PC-3 (cell line): Measurements from ENCODE around the gene ZNF512B. TPM values are rescaled to one million over a fixed set of nuclear protein-coding genes. Genes with fewer than 3 reads are reported as not detected.

Source experiments
- ATAC-seq: fragments of 200-7000 bp; cut with Tn5 transposase; 2 replicates; pipeline ENCODE4 v1.9.1; 2020; ENCODE audit warnings: mild to moderate bottlenecking, moderate library complexity
- BruUV-seq: library from RNA; stranded (reverse); fragments of 400-500 nt; replicated peaks from 2 replicates; lab custom pipeline; 2021; lab: Mats Ljungman, UMichigan
- CTCF ChIA-PET: fragments of 300-600 bp; sonication (Branson Sonifier 250); formaldehyde crosslinking; loops from one replicate; lab custom pipeline; 2022; ENCODE audit warnings: antibody characterized with exemption; lab: Charles Lee
- POLR2A ChIA-PET: fragments of 300-600 bp; sonication (Branson Sonifier 250); formaldehyde crosslinking; loops from one replicate; lab custom pipeline; 2022; ENCODE audit warnings: antibody characterized with exemption; ENCODE audit not compliant: unreplicated experiment; lab: Charles Lee
- DNase-seq: peaks from one replicate; pipeline ENCODE4 v3.0.0-alpha.2; 2015
- H2AFZ ChIP-seq: fragments of 300-600 bp; sonication (generic); 2 replicates; pipeline ENCODE4 v1.6.0; 2016; ENCODE audit warnings: antibody characterized with exemption, low read length
- H3F3A ChIP-seq: fragments of 300-600 bp; sonication (generic); one replicate; pipeline ENCODE4 v1.6.0; 2017; ENCODE audit warnings: antibody characterized with exemption, low read length, control low read depth, mild to moderate bottlenecking; ENCODE audit not compliant: unreplicated experiment
- H3K27ac ChIP-seq: fragments of 300-600 bp; sonication (generic); 2 replicates; pipeline ENCODE4 v1.5.1; 2016; ENCODE audit warnings: mild to moderate bottlenecking, low read length
- H3K27me3 ChIP-seq: fragments of 300-600 bp; sonication (generic); 2 replicates; pipeline ENCODE4 v1.6.1; 2016; ENCODE audit warnings: low read length, mixed read lengths
- H3K36me3 ChIP-seq: fragments of 300-600 bp; sonication (generic); 2 replicates; pipeline ENCODE4 v1.6.1; 2016; ENCODE audit warnings: low read depth, mixed run types, low read length, mixed read lengths
- H3K4me1 ChIP-seq: fragments of 300-600 bp; sonication (generic); 2 replicates; pipeline ENCODE4 v1.5.1; 2016; ENCODE audit warnings: low read length; ENCODE audit not compliant: insufficient read depth
- H3K4me2 ChIP-seq: fragments of 300-600 bp; sonication (generic); 2 replicates; pipeline ENCODE4 v1.6.0; 2016; ENCODE audit warnings: low read length
- H3K4me3 ChIP-seq: fragments of 300-600 bp; sonication (generic); 2 replicates; pipeline ENCODE4 v1.5.1; 2016; ENCODE audit warnings: mild to moderate bottlenecking, low read length, mixed read lengths
- H3K79me2 ChIP-seq: fragments of 300-600 bp; sonication (generic); 2 replicates; pipeline ENCODE4 v1.6.1; 2017; ENCODE audit warnings: low read length, mixed read lengths
- H3K9ac ChIP-seq: fragments of 300-600 bp; sonication (generic); 2 replicates; pipeline ENCODE4 v1.6.0; 2016; ENCODE audit warnings: mild to moderate bottlenecking, low read length
- H3K9me2 ChIP-seq: fragments of 300-600 bp; sonication (generic); replicated peaks from 2 replicates; pipeline ENCODE4 v1.6.1; 2016; ENCODE audit warnings: mixed run types, low read length, mixed read lengths
- H3K9me3 ChIP-seq: fragments of 300-600 bp; sonication (generic); 2 replicates; pipeline ENCODE4 v1.6.1; 2016; ENCODE audit warnings: low read length, mixed read lengths
- H4K20me1 ChIP-seq: fragments of 300-600 bp; sonication (generic); 2 replicates; pipeline ENCODE4 v1.6.1; 2016; ENCODE audit warnings: low read length, mixed read lengths
- CTCF ChIP-seq: fragments of 300-600 bp; sonication (generic); conservative IDR thresholded peaks from 2 replicates; pipeline ENCODE4 v1.5.1; 2017; ENCODE audit warnings: antibody characterized with exemption, low read depth, mild to moderate bottlenecking, low read length
- EZH2 ChIP-seq: fragments of 300-600 bp; sonication (generic); IDR thresholded peaks from one replicate; pipeline ENCODE4 v1.6.1; 2017; ENCODE audit warnings: antibody characterized with exemption, mild to moderate bottlenecking, low read length; ENCODE audit not compliant: unreplicated experiment
- EZH2phosphoT487 ChIP-seq: fragments of 300-600 bp; sonication (generic); IDR thresholded peaks from 2 replicates; pipeline ENCODE4 v1.6.1; 2018; ENCODE audit warnings: mild to moderate bottlenecking, antibody characterized with exemption, low read length, borderline replicate concordance
- intact Hi-C: fragments of 100-400 bp; cut with micrococcal nuclease; formaldehyde crosslinking; loops from 2 replicates; pipeline ENCODE4 v1.9.0; 2023
- total RNA-seq: library from RNA; depleted of rRNA; stranded (reverse); fragments of >200 nt; gene quantifications from 2 replicates; pipeline ENCODE4 v1.2.3, GENCODE V29; 2014

ZNF512B gene
- total RNA-seq, 1 experiment from 2014 or later: 18.0 TPM

- H3K79me2 ChIP-seq: no peaks in the 10 kb centered on the region
- H3K27me3 ChIP-seq: no peaks in the 10 kb centered on the region
- peaks cover 17% of the 10 kb centered on the region for H3K4me1 ChIP-seq
- BruUV-seq: no TSS peak
- no peak for ATAC-seq
- TF ChIP-seq EZH2: no peak
- no peak for TF ChIP-seq CTCF
- no peak for TF ChIP-seq EZH2phosphoT487
- H3K27ac ChIP-seq: no peak overlapping the region
- H4K20me1 ChIP-seq: no peaks in the 10 kb centered on the region
- ChIA-PET POLR2A (interaction anchor here (0.5 kb wide), 1 partner anchor 334 kb away, joined by 7 read pairs; no protein-coding TSS in a partner anchor), CTCF (interaction anchor here (1.0 to 1.4 kb wide), 3 partner anchors 64 to 110 kb away, joined by 3 to 7 read pairs (median 7); partner anchors contain the start of gene TPD52L2)
- no peaks in the 10 kb centered on the region for H3K9me2 ChIP-seq
- H3K9ac ChIP-seq: no peak overlapping the region
- H3K9me3 ChIP-seq: no peaks in the 10 kb centered on the region
- no peak overlapping the region for H2AFZ ChIP-seq
- intact Hi-C loops: loop anchor here (5.0 kb wide), 1 partner anchor 102 kb away; no protein-coding TSS in a partner anchor
- H3K4me2 ChIP-seq: no peak overlapping the region
- H3K4me3 ChIP-seq: no peak overlapping the region
- peak; percentile 32 for DNase-seq
- H3F3A ChIP-seq: no peaks in the 10 kb centered on the region
- H3K36me3 ChIP-seq: no peaks in the 10 kb centered on the region
Measured at GRCh38 chr20:63974402-63975200, 4.9 kb upstream of the ZNF512B start.

- no TSS peak for BruUV-seq
- CTCF ChIA-PET: interaction anchor here (0.5 to 1.4 kb wide), 8 partner anchors 22 to 436 kb away, joined by 3 to 11 read pairs (median 6); partner anchors contain the start of gene TPD52L2
- ATAC-seq: peak; percentile 67
- H3K4me3 ChIP-seq: peak overlapping the region; percentile 30; the same call in 1 of the 2 replicates
- H3K79me2 ChIP-seq: peaks cover 4% of the 10 kb centered on the region
- peak; percentile 84 for DNase-seq
- H3K9ac ChIP-seq: no peak overlapping the region
- intact Hi-C loops: loop anchor here (1.0 to 5.0 kb wide), 2 partner anchors 63 to 102 kb away; no protein-coding TSS in a partner anchor
- H3K9me3 ChIP-seq: no peaks in the 10 kb centered on the region
- TF ChIP-seq EZH2 (no peak), CTCF (peak; percentile 97), EZH2phosphoT487 (no peak)
- no peak overlapping the region for H3K27ac ChIP-seq
- POLR2A ChIA-PET: interaction anchor here (0.5 to 0.6 kb wide), 2 partner anchors 143 to 333 kb away, joined by 7 to 10 read pairs; no protein-coding TSS in a partner anchor
- no peaks in the 10 kb centered on the region for H3K36me3 ChIP-seq
- H3K4me2 ChIP-seq: peak overlapping the region; percentile 70
- H2AFZ ChIP-seq: peak overlapping the region; percentile 40
- H3K9me2 ChIP-seq: no peaks in the 10 kb centered on the region
- H3F3A ChIP-seq: no peaks in the 10 kb centered on the region
- no peaks in the 10 kb centered on the region for H4K20me1 ChIP-seq
- H3K27me3 ChIP-seq: no peaks in the 10 kb centered on the region
- H3K4me1 ChIP-seq: peaks cover 17% of the 10 kb centered on the region
Measured at GRCh38 chr20:63973636-63974401, 4.1 kb upstream of the ZNF512B start.
